Panc1 (cell line): ENCODE results near the gene JPT2. TPM values are rescaled to one million over a fixed set of nuclear protein-coding genes. Genes with fewer than 3 reads are reported as not detected.

Source experiments
- ATAC-seq: fragments of 200-7000 bp; cut with Tn5 transposase; 2 replicates; pipeline ENCODE4 v1.9.1; 2020; ENCODE audit warnings: mild to moderate bottlenecking, moderate library complexity
- BruUV-seq: library from RNA; stranded (reverse); fragments of 400-500 nt; replicated peaks from 2 replicates; lab custom pipeline; 2021; lab: Mats Ljungman, UMichigan
- CTCF ChIA-PET: fragments of 300-600 bp; sonication (Branson Sonifier 250); formaldehyde crosslinking; loops from one replicate; lab custom pipeline; 2022; ENCODE audit warnings: antibody characterized with exemption; lab: Charles Lee
- POLR2A ChIA-PET: fragments of 300-600 bp; sonication (Branson Sonifier 250); formaldehyde crosslinking; loops from one replicate; lab custom pipeline; 2022; ENCODE audit warnings: antibody characterized with exemption; lab: Charles Lee
- DNase-seq: peaks from one replicate; pipeline ENCODE4 v3.0.0-alpha.2; 2010; ENCODE audit warnings: low read depth, low spot score
- H3K27ac ChIP-seq: 2 replicates; pipeline ENCODE4 v1.5.1; 2011; ENCODE audit warnings: mild to moderate bottlenecking, low read length, inconsistent platforms
- H3K27me3 ChIP-seq: fragments of 200-500 bp; sonication (Bioruptor generic); 2 replicates; pipeline ENCODE4 v1.6.0; 2014; ENCODE audit warnings: low read length, inconsistent platforms; ENCODE audit not compliant: control insufficient read depth, insufficient read depth
- H3K36me3 ChIP-seq: fragments of 200-500 bp; sonication (Bioruptor generic); 2 replicates; pipeline ENCODE4 v1.5.1; 2014; ENCODE audit warnings: inconsistent platforms, mild to moderate bottlenecking, low read length, moderate library complexity; ENCODE audit not compliant: control insufficient read depth, insufficient read depth
- H3K4me1 ChIP-seq: 2 replicates; pipeline ENCODE4 v1.5.1; 2011; ENCODE audit warnings: inconsistent platforms, mild to moderate bottlenecking, low read length, moderate library complexity; ENCODE audit not compliant: control insufficient read depth, insufficient read depth
- H3K4me3 ChIP-seq, 2 experiments: 2 replicates each; pipeline ENCODE4 v1.5.1; 2011 to 2012; ENCODE audit warnings: low read depth in 2 of 2, low read length in 2 of 2, mild to moderate bottlenecking in 2 of 2, inconsistent platforms in 1 of 2, moderate library complexity in 1 of 2
- H3K9me3 ChIP-seq: fragments of 200-500 bp; sonication (Bioruptor generic); 2 replicates; pipeline ENCODE4 v1.5.1; 2014; ENCODE audit warnings: low read depth, mild to moderate bottlenecking, inconsistent platforms, low read length, moderate library complexity; ENCODE audit not compliant: control insufficient read depth, insufficient read depth
- CTCF ChIP-seq: fragments of 450-650 bp; IDR thresholded peaks from 2 replicates; pipeline ENCODE4 v1.5.1; 2017; ENCODE audit warnings: mild to moderate bottlenecking
- POLR2AphosphoS5 ChIP-seq: IDR thresholded peaks from 2 replicates; pipeline ENCODE4 v1.6.1; 2012; ENCODE audit warnings: mild to moderate bottlenecking, low read depth, low read length, moderate library complexity
- REST ChIP-seq, 2 experiments: IDR thresholded peaks; 2 replicates each; pipeline ENCODE4 v1.6.1; 2011 to 2012; ENCODE audit warnings: low read depth in 2 of 2, control low read depth in 1 of 2, low read length in 1 of 2, mild to moderate bottlenecking in 1 of 2, moderate library complexity in 1 of 2; ENCODE audit not compliant: insufficient read depth in 1 of 2
- SIN3A ChIP-seq: IDR thresholded peaks from 2 replicates; pipeline ENCODE4 v1.6.1; 2012; ENCODE audit warnings: low read depth, mild to moderate bottlenecking, low read length, moderate library complexity, borderline replicate concordance; ENCODE audit not compliant: insufficient read depth
- TCF7L2 ChIP-seq: IDR thresholded peaks from 2 replicates; pipeline ENCODE4 v1.6.1; 2011; ENCODE audit warnings: mild to moderate bottlenecking, low read depth, low read length, inconsistent platforms
- in situ Hi-C: cut with HindIII; loops from 2 replicates; pipeline ENCODE4 v1.10.0; 2016; ENCODE audit warnings: low sequenced_read_pairs, low pct_unique_long_range_greater_than_20kb
- intact Hi-C: fragments of 100-400 bp; cut with micrococcal nuclease; formaldehyde crosslinking; loops from one replicate; pipeline ENCODE4 v1.10.0; 2022; ENCODE audit not compliant: unreplicated experiment
- total RNA-seq: library from RNA; stranded (reverse); gene quantifications from one replicate; pipeline ENCODE4 v1.2.1, GENCODE V29; 2021; ENCODE audit not compliant: unreplicated experiment

Gene JPT2
- total RNA-seq, 1 experiment from 2014 or later, result 200 TPM

- Histone ChIP-seq H3K9me3 (no peaks in the 10 kb centered on the region), H3K27ac (peak overlapping the region; percentile 39; the same call in 1 of the 2 replicates), H3K27me3 (no peaks in the 10 kb centered on the region), H3K36me3 (peaks cover 7% of the 10 kb centered on the region), H3K4me3 (no peak overlapping the region), H3K4me1 (peaks cover 3% of the 10 kb centered on the region)
- TF ChIP-seq REST (IDR thresholded peaks at IDR 0.05; ENCODE audit: insufficient read depth in 1 of 2, low read depth in 2 of 2, low read length in 1 of 2) (no peak), POLR2AphosphoS5 (no peak), TCF7L2 (no peak), CTCF (no peak), SIN3A (no peak)
- intact Hi-C loops, result no loop called here
- BruUV-seq, result no TSS peak
- no peak for ATAC-seq
- no peak for DNase-seq
- ChIA-PET CTCF (no interaction called here), POLR2A (no interaction called here)
- in situ Hi-C loops, result no loop called here
Measured at GRCh38 chr16:1674751-1675664, 3.1 kb upstream of the JPT2 start.

GRCh38 chr16:1676661-1677060, 1.4 kb upstream of the JPT2 start:
- Histone ChIP-seq H3K27ac (no peak overlapping the region), H3K4me1 (peaks cover 18% of the 10 kb centered on the region), H3K4me3 (no peak overlapping the region), H3K9me3 (no peaks in the 10 kb centered on the region), H3K27me3 (no peaks in the 10 kb centered on the region), H3K36me3 (peaks cover 7% of the 10 kb centered on the region)
- BruUV-seq, result no TSS peak
- ChIA-PET POLR2A (interaction anchor here (0.7 kb wide), 1 partner anchor 224 kb away, joined by 3 read pairs; no protein-coding TSS in a partner anchor), CTCF (no interaction called here)
- TF ChIP-seq TCF7L2 (no peak), REST (IDR thresholded peaks at IDR 0.05; ENCODE audit: insufficient read depth in 1 of 2, low read depth in 2 of 2, low read length in 1 of 2) (no peak), SIN3A (no peak), CTCF (no peak), POLR2AphosphoS5 (no peak)
- no peak for DNase-seq
- intact Hi-C loops (no loop called here), in situ Hi-C loops (no loop called here)
- ATAC-seq, result no peak
